ENCODE measurements around the gene KRTAP17-1. TPM values are rescaled to one million over a fixed set of nuclear protein-coding genes. Genes with fewer than 3 reads are reported as not detected.

The KRTAP17-1 gene
- total RNA-seq, 1 experiment from 2014 or later: not detected

GRCh38 chr17:41318231-41318630, 2.7 kb upstream of the KRTAP17-1 start:
- Histone ChIP-seq H2BK12ac (ENCODE audit: insufficient read length, low read depth, low read length) (no peak overlapping the region), H2BK20ac (ENCODE audit: low read depth, low read length, poor library complexity, severe bottlenecking) (no peak overlapping the region), H3K9ac (ENCODE audit: extremely low read depth, insufficient read length, low read length) (no peak overlapping the region), H4K91ac (ENCODE audit: insufficient read length, low read depth, low read length) (no peak overlapping the region), H3K79me2 (ENCODE audit: insufficient read depth, low read length) (no peaks in the 10 kb centered on the region), H2AK5ac (ENCODE audit: insufficient read length, low read length) (no peak overlapping the region), H3K56ac (ENCODE audit: insufficient read length, low read depth, low read length) (no peak overlapping the region), H3K23ac (ENCODE audit: insufficient read length, low read depth, low read length) (no peak overlapping the region), H3K9me3 (ENCODE audit: control insufficient read depth, low read depth, low read length) (no peaks in the 10 kb centered on the region), H2BK15ac (ENCODE audit: low read depth, low read length) (no peak overlapping the region), H3K23me2 (ENCODE audit: insufficient read length, low read depth, low read length, poor library complexity, severe bottlenecking) (no peaks in the 10 kb centered on the region), H3K14ac (ENCODE audit: insufficient read depth, low read length) (no peak overlapping the region), H3K4me1 (ENCODE audit: insufficient read depth, low read length) (no peaks in the 10 kb centered on the region; the same call in 1 of the 2 replicates), H2AFZ (ENCODE audit: low read length) (no peak overlapping the region), H3K4ac (ENCODE audit: low read depth, low read length) (no peak overlapping the region), H3T11ph (ENCODE audit: low read length) (no peak overlapping the region), H3K27me3 (ENCODE audit: insufficient read depth, low read length) (no peaks in the 10 kb centered on the region), H2BK5ac (ENCODE audit: insufficient read length, low read length) (no peak overlapping the region), H3K27ac (ENCODE audit: insufficient read length, low read depth, low read length) (no peak overlapping the region), H4K20me1 (ENCODE audit: control insufficient read depth, insufficient read depth, insufficient read length) (no peaks in the 10 kb centered on the region), H2BK120ac (ENCODE audit: low read depth, low read length, poor library complexity, severe bottlenecking) (no peak overlapping the region), H4K8ac (replicated peaks; ENCODE audit: insufficient read length, low read depth, low read length) (no peak overlapping the region), H3K4me2 (ENCODE audit: insufficient read depth, insufficient read length, low read length) (no peak overlapping the region), H3K18ac (ENCODE audit: insufficient read length, low read depth, low read length) (no peak overlapping the region), H3K79me1 (ENCODE audit: insufficient read depth, low read depth, low read length, poor library complexity, severe bottlenecking) (no peaks in the 10 kb centered on the region), H4K5ac (ENCODE audit: insufficient read length, low read depth, low read length) (no peak overlapping the region)
- H3K36me3 Mint-ChIP-seq (ENCODE audit: insufficient read depth in 1 of 3, low read depth in 3 of 3): peaks cover 0 to 15% (median 12%) of the 10 kb centered on the region in 3 experiments; a peak in 1 of 7 replicates
- H3K4me3 Mint-ChIP-seq: no peak overlapping the region
- DNase-seq: no peak
- no peak for TF ChIP-seq CTCF (conservative IDR thresholded peaks at IDR 0.05)
- peaks cover 6% of the 10 kb centered on the region for H3K27me3 Mint-ChIP-seq (ENCODE audit: low read depth)
- peaks cover 0 to 3% of the 10 kb centered on the region in 2 experiments; a peak in 1 of 4 replicates for H3K4me1 Mint-ChIP-seq
- no CpG with 5 or more reads among the region's 2 CpGs for WGBS (ENCODE audit: extremely low coverage, insufficient read length, low lambda C conversion rate)
- H3K9me3 Mint-ChIP-seq: peaks cover 16 to 17% of the 10 kb centered on the region in 2 experiments
- no peak overlapping the region for H3K27ac Mint-ChIP-seq

All from H9 (cell line).